Medulla oblongata (tissue), 1 donor: ENCODE measurements around the gene SORBS2.
A peak's percentile ranks its signal among the peaks of the same experiment; 100 is the strongest.

Source experiments
- DNase-seq: peaks from one replicate; pipeline ENCODE4 v3.0.0-alpha.2; 2015; ENCODE audit errors: extremely low spot score

Gene SORBS2

GRCh38 chr4:185554365-185555126 is 257.4 kb downstream of the SORBS2 start:
- DNase-seq = no peak

DNA sequence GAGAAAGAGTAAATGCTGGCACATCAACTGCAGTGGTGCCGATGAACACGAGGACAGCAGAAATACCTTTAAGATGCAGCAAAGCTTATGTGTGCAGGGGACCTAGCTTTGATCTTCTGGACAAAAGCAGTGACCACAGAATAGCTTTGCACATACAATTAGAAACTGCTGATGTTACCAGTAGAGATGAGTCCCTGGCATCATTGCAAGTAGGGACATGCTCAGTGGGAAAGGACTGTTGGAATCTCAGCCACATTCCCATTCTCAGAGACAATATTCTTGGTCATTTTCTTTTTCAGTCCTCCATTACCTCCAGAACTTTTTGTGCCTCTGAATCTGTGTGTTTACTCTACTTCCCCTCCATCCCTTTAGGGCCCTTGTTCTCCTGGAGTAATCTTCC is 259.7 kb downstream of the SORBS2 start:
- no peak for DNase-seq

- DNase-seq = no peak
These were observed 261.1 kb downstream of the SORBS2 start for GRCh38 chr4:185550933-185551332.

DNA sequence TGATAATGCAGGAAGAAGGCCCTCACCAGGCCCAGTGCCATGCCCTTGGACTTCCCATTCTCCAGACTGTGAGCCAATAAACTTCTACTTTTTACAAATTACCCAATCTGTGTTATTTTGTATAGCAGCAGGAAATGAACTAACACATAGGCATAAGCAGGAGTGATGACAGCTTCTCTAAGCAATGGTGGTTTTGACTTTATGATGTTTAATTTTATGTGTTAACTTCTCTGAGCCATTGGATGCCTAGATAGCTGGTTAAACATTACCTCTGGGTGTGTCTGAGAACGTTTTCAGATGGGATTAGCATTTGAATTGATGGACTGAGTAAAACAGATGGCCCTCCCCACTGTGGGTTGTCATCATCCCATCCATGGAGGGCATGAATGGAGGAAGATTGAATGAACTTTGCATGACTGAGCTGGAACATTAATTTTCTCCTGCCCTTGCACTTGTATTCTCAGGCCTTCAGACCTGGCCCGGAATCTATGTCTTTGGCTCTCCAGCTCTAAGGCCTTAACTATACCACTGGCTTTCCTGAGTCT is 262.8 kb downstream of the SORBS2 start:
- no peak for DNase-seq

DNA sequence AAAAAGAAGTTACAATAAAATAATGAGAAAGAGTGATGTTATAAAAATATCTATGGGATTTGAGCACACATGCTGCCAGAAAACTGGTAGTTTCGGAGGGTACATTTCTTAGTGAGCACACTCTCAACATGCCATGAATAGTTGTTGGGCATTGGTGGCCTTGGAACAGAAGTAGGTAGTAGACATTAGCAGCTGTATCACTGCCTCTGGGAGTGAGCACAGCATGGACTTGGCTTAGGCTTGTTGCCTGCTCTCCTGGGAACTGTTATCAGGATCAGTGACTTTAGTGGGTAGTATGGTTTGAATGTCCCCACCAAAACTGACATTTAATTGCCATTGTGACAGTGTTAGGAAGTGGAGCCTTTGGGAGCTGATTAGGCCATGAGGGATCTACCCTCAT is 263.4 kb downstream of the SORBS2 start:
- no peak for DNase-seq

GRCh38 chr4:185546335-185546734 is 265.7 kb downstream of the SORBS2 start:
- no peak for DNase-seq

- DNase-seq = no peak
These were observed 269.2 kb downstream of the SORBS2 start for GRCh38 chr4:185542626-185543315.

- peak; percentile 39 for DNase-seq
These were observed 270.7 kb downstream of the SORBS2 start for GRCh38 chr4:185541251-185541727.

DNA sequence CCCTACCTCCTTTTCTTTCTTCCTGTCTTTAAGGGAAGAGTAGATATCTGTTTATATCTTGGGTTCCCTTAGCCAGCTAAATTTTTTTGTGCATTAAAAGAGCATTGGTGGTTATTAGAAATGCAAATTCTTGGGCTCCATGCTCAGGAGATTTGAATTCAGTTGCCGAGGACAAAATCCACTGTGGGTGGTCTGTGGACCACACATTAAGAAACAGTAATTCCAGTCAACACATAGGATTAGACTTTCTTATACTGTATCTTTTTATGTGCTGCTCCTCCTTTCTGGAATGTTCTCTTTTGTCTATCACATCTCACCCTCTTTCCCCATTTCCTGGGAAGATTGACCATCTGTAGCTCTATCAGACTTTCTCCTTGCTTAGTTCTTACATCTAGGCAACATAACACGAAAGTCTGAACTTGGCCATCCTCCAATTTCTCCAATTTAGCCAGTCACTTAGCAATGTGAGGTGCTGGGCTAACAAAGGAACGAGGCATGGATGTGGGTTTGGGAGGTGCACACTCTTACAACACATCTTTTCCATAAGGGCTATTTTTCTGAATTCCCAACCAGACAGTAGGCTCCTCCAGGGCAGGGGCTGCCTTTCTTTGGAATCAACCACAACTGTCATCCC is 271.4 kb downstream of the SORBS2 start:
- DNase-seq = no peak

GRCh38 chr4:185540040-185540439 is 272.0 kb downstream of the SORBS2 start:
- DNase-seq = no peak

GRCh38 chr4:185538806-185539205 is 273.2 kb downstream of the SORBS2 start:
- no peak for DNase-seq

DNA sequence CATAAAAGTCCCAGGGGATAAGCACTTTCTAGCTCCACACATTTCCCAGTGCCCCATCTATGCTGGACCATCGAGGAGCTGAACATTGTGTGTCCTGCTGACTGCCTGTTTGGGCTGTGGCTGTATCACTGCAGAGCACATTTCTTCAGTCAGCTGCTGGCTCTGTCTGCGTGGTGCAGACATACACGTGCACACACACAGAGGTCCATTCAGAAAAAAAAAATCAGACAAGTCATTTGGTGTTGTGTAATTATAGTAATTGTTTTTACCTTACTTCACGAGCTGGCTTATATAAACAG is 275.6 kb downstream of the SORBS2 start:
- peak; percentile 49 for DNase-seq

- DNase-seq = no peak
These were observed 276.2 kb downstream of the SORBS2 start for GRCh38 chr4:185535612-185536410.
